Muscle of back (tissue), 11 donors: ENCODE measurements around the gene S1PR3. TPM values are rescaled to one million over a fixed set of nuclear protein-coding genes. Genes with fewer than 3 reads are reported as not detected.

Experiments used
- DNase-seq, 3 donors: peaks; one replicate each; pipeline versions ENCODE4 v3.0.0 to v3.0.0-alpha.2; 2013
- polyA plus RNA-seq, 10 donors: library from polyadenylated mRNA; unstranded; fragments of 120-200 nt; gene quantifications; one replicate each; pipeline ENCODE4 v1.2.1, GENCODE V29; 2013; ENCODE audit not compliant: insufficient read length in 10 of 10

S1PR3 gene
- polyA plus RNA-seq, 10 donors: 23.5 to 38.6 (median 31.2) TPM

- DNase-seq: no peak
Observed at GRCh38 chr9:88965473-88965872, 25.8 kb upstream of the S1PR3 start.

- DNase-seq: no peak
Observed at GRCh38 chr9:88966894-88967676, 24.2 kb upstream of the S1PR3 start.

- DNase-seq: no peak
Observed at GRCh38 chr9:88968799-88969198, 22.5 kb upstream of the S1PR3 start.

- DNase-seq: no peak
Observed at GRCh38 chr9:88969646-88970373, 21.5 kb upstream of the S1PR3 start.

GRCh38 chr9:88971131-88971960 lies 19.9 kb upstream of the S1PR3 start:
- no peak for DNase-seq

GRCh38 chr9:88972401-88972800 lies 18.9 kb upstream of the S1PR3 start:
- no peak for DNase-seq

- no peak for DNase-seq
Observed at GRCh38 chr9:88973281-88974045, 17.8 kb upstream of the S1PR3 start.

- DNase-seq: peak in 1 of 3 donors; percentile 21
Observed at GRCh38 chr9:88974641-88975040, 16.6 kb upstream of the S1PR3 start.

GRCh38 chr9:88975966-88976889 lies 15.0 kb upstream of the S1PR3 start:
- no peak for DNase-seq

- DNase-seq: no peak
Observed at GRCh38 chr9:88976890-88977257, 14.4 kb upstream of the S1PR3 start.

- no peak for DNase-seq
Observed at GRCh38 chr9:88978034-88978433, 13.2 kb upstream of the S1PR3 start.

GRCh38 chr9:88979021-88979420 lies 12.2 kb upstream of the S1PR3 start:
- peak in 1 of 3 donors; percentile 29 for DNase-seq

- no peak for DNase-seq
Observed at GRCh38 chr9:88979791-88980190, 11.5 kb upstream of the S1PR3 start.

GRCh38 chr9:88980740-88981203 lies 10.5 kb upstream of the S1PR3 start:
- DNase-seq: peak in 2 of 3 donors; percentile 28 to 85

- no peak for DNase-seq
Observed at GRCh38 chr9:88983865-88984542, 7.3 kb upstream of the S1PR3 start.

GRCh38 chr9:88984543-88984883 lies 6.8 kb upstream of the S1PR3 start:
- DNase-seq: no peak

- no peak for DNase-seq
Observed at GRCh38 chr9:88985616-88986015, 5.7 kb upstream of the S1PR3 start.

GRCh38 chr9:88986776-88987175 lies 4.5 kb upstream of the S1PR3 start:
- DNase-seq: no peak

- no peak for DNase-seq
Observed at GRCh38 chr9:88987661-88988060, 3.6 kb upstream of the S1PR3 start.
